HG03575 (cell line): ENCODE data around the gene DDX31.
"Not testable (repeated sequence)": the region's sequence is repeated elsewhere in the genome, so short reads cannot be mapped to it uniquely, and the experiment has no call there.

Source experiments
- ATAC-seq: cut with Tn5 transposase; IDR thresholded peaks from one replicate; pipeline ENCODE4 v1.9.1; 2021; ENCODE audit not compliant: unreplicated experiment, insufficient number of reproducible peaks, low FRiP score; ENCODE audit errors: extremely low read depth

DDX31 gene

GRCh38 chr9:132586830-132587591, 82.8 kb downstream of the DDX31 start:
- no peak for ATAC-seq

GRCh38 chr9:132585954-132586829, 83.6 kb downstream of the DDX31 start:
- ATAC-seq = no peak

GRCh38 chr9:132584601-132585560, 84.9 kb downstream of the DDX31 start:
- ATAC-seq = no peak

- no peak for ATAC-seq
Measured at GRCh38 chr9:132583584-132584304, 86.0 kb downstream of the DDX31 start.

- ATAC-seq = no peak
Measured at GRCh38 chr9:132582786-132583583, 86.8 kb downstream of the DDX31 start.

GRCh38 chr9:132582276-132582785, 87.5 kb downstream of the DDX31 start, which contains the start of gene BARHL1:
BARHL1 (plus strand) TSS chr9:132582606; CDS start chr9:132582798, 192 bp downstream.
- ATAC-seq = no peak

- ATAC-seq = no peak
Measured at GRCh38 chr9:132579427-132579798, 90.4 kb downstream of the DDX31 start.

- ATAC-seq = no peak
Measured at GRCh38 chr9:132578367-132578932, 91.3 kb downstream of the DDX31 start.

- no peak for ATAC-seq
Measured at GRCh38 chr9:132577119-132577518, 92.7 kb downstream of the DDX31 start.

- no peak for ATAC-seq
Measured at GRCh38 chr9:132575811-132576210, 94.0 kb downstream of the DDX31 start.

- ATAC-seq = no peak
Measured at GRCh38 chr9:132575005-132575609, 94.7 kb downstream of the DDX31 start.

GRCh38 chr9:132572921-132573320, 96.9 kb downstream of the DDX31 start:
- no peak for ATAC-seq

GRCh38 chr9:132571806-132572600, 97.8 kb downstream of the DDX31 start:
- ATAC-seq = no peak

- not testable (repeated sequence) for ATAC-seq
Measured at GRCh38 chr9:132568787-132569186, 101.0 kb downstream of the DDX31 start.

GRCh38 chr9:132564526-132564925, 105.3 kb downstream of the DDX31 start:
- no peak for ATAC-seq

GRCh38 chr9:132562306-132562573, 107.5 kb downstream of the DDX31 start:
- no peak for ATAC-seq
